Hepatocyte (in vitro differentiated cells): ENCODE data around the gene ZEB2. TPM values are rescaled to one million over a fixed set of nuclear protein-coding genes. Genes with fewer than 3 reads are reported as not detected.

Experiments
- DNase-seq: peaks from one replicate; pipeline ENCODE4 v3.0.0-alpha.2; 2016; ENCODE audit warnings: low spot score
- H2AFZ ChIP-seq: fragments of 200-600 bp; sonication (generic); 2 replicates; pipeline ENCODE4 v1.6.0; 2016; ENCODE audit warnings: antibody characterized with exemption, mild to moderate bottlenecking
- H3K27ac ChIP-seq: fragments of 200-600 bp; sonication (generic); 2 replicates; pipeline ENCODE4 v1.5.1; 2016; ENCODE audit warnings: mild to moderate bottlenecking
- H3K27me3 ChIP-seq: fragments of 200-600 bp; sonication (generic); 2 replicates; pipeline ENCODE4 v1.6.1; 2016
- H3K36me3 ChIP-seq: fragments of 200-600 bp; sonication (generic); replicated peaks from 2 replicates; pipeline ENCODE4 v1.5.1; 2016; ENCODE audit warnings: low read depth; ENCODE audit not compliant: insufficient read depth
- H3K4me1 ChIP-seq: fragments of 200-600 bp; sonication (generic); 2 replicates; pipeline ENCODE4 v1.5.1; 2016; ENCODE audit warnings: mild to moderate bottlenecking, moderate library complexity; ENCODE audit not compliant: insufficient read depth
- H3K4me2 ChIP-seq: fragments of 200-600 bp; sonication (generic); 2 replicates; pipeline ENCODE4 v1.6.0; 2016
- H3K4me3 ChIP-seq: fragments of 200-600 bp; sonication (generic); 2 replicates; pipeline ENCODE4 v1.5.1; 2016; ENCODE audit warnings: mild to moderate bottlenecking
- H3K79me2 ChIP-seq: fragments of 200-600 bp; sonication (generic); 2 replicates; pipeline ENCODE4 v1.6.0; 2017; ENCODE audit warnings: mild to moderate bottlenecking
- H3K9me2 ChIP-seq: fragments of 200-600 bp; sonication (generic); replicated peaks from 2 replicates; pipeline ENCODE4 v1.6.0; 2017; ENCODE audit warnings: mild to moderate bottlenecking; ENCODE audit not compliant: insufficient read depth
- H3K9me3 ChIP-seq: fragments of 200-600 bp; sonication (generic); 2 replicates; pipeline ENCODE4 v1.5.1; 2016; ENCODE audit warnings: low read depth, mild to moderate bottlenecking
- H4K20me1 ChIP-seq: fragments of 200-600 bp; sonication (generic); 2 replicates; pipeline ENCODE4 v1.6.0; 2016; ENCODE audit warnings: mild to moderate bottlenecking; ENCODE audit not compliant: insufficient read depth, poor library complexity, severe bottlenecking
- EZH2 ChIP-seq: fragments of 200-600 bp; sonication (generic); IDR thresholded peaks from 2 replicates; pipeline ENCODE4 v1.6.1; 2016; ENCODE audit warnings: antibody characterized with exemption, mild to moderate bottlenecking, borderline replicate concordance
- EZH2phosphoT487 ChIP-seq: fragments of 200-600 bp; sonication (generic); IDR thresholded peaks from one replicate; pipeline ENCODE4 v1.6.1; 2018; ENCODE audit warnings: antibody characterized with exemption, mild to moderate bottlenecking, low read depth, moderate library complexity; ENCODE audit not compliant: unreplicated experiment, severe bottlenecking
- WGBS: methylation state at CpG from one replicate; pipeline ENCODE4 v1.1.6; 2016; ENCODE audit warnings: low lambda C conversion rate; ENCODE audit errors: missing lambda C conversion rate; 5-methylcytosine and 5-hydroxymethylcytosine counted together
- polyA plus RNA-seq: library from polyadenylated mRNA; unstranded; fragments of >200 nt; fragmentation: Nextera tagmentation; extraction: Ambion mirVana; gene quantifications from 2 replicates; pipeline ENCODE4 v1.2.1, GENCODE V29; 2016
- total RNA-seq: library from RNA; depleted of rRNA; stranded (reverse); fragments of >200 nt; gene quantifications from 2 replicates; pipeline ENCODE4 v1.2.3, GENCODE V29; 2014
- TF ChIP-seq, protein P1 (sequence below): fragments of 200-600 bp; sonication (generic); IDR thresholded peaks from 2 replicates; pipeline ENCODE4 v1.5.1; 2016; ENCODE audit warnings: antibody characterized with exemption, mild to moderate bottlenecking; ENCODE audit not compliant: poor library complexity

ZEB2 gene
- total and polyA plus RNA-seq, 2 experiments from 2014 or later, result 17.8 to 35.5 TPM

DNA sequence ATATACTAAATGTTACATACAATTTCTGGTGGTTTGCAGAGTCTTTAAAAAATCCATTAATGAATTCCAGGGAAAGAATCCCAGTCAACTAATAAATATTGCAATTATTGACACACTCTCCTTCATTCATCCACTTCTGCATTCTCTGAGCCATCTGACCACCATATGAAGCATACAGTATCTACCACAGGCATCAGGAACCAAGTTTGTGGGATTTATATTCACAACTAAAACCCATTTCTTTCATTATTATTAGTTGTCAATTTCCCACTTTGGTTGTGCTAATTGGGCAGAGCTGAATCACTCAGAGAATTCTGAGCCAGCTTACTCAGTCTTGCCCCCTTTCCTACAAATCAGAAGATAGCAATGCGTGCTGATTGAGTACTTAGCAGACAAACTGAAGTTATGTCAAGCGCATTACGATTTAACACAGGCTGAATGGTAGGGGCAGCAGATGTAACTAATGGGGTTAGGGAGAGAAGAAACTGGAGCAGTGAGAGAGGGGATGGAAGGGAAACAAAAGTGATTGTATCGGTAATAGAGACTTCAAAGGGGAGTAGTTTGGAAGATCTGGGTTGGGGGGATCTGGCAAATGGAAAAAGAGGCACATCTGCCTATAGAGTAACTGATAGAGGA, 52.3 kb downstream of the ZEB2 start:
- Histone ChIP-seq H3K36me3 (no peaks in the 10 kb centered on the region), H3K79me2 (peaks cover 41% of the 10 kb centered on the region), H3K27ac (no peak overlapping the region), H3K4me3 (no peak overlapping the region), H3K4me1 (peaks cover 6% of the 10 kb centered on the region), H3K4me2 (no peak overlapping the region), H2AFZ (no peak overlapping the region), H3K9me3 (no peaks in the 10 kb centered on the region), H4K20me1 (peaks cover 19% of the 10 kb centered on the region), H3K27me3 (peaks cover 90% of the 10 kb centered on the region), H3K9me2 (no peaks in the 10 kb centered on the region)
- DNase-seq, result no peak
- 74% methylated on average over 4 of the region's 4 CpGs for WGBS
- TF ChIP-seq EZH2phosphoT487, result no peak
- TF ChIP-seq, protein P1, sequence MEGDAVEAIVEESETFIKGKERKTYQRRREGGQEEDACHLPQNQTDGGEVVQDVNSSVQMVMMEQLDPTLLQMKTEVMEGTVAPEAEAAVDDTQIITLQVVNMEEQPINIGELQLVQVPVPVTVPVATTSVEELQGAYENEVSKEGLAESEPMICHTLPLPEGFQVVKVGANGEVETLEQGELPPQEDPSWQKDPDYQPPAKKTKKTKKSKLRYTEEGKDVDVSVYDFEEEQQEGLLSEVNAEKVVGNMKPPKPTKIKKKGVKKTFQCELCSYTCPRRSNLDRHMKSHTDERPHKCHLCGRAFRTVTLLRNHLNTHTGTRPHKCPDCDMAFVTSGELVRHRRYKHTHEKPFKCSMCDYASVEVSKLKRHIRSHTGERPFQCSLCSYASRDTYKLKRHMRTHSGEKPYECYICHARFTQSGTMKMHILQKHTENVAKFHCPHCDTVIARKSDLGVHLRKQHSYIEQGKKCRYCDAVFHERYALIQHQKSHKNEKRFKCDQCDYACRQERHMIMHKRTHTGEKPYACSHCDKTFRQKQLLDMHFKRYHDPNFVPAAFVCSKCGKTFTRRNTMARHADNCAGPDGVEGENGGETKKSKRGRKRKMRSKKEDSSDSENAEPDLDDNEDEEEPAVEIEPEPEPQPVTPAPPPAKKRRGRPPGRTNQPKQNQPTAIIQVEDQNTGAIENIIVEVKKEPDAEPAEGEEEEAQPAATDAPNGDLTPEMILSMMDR, result no peak
- TF ChIP-seq EZH2, result no peak

DNA sequence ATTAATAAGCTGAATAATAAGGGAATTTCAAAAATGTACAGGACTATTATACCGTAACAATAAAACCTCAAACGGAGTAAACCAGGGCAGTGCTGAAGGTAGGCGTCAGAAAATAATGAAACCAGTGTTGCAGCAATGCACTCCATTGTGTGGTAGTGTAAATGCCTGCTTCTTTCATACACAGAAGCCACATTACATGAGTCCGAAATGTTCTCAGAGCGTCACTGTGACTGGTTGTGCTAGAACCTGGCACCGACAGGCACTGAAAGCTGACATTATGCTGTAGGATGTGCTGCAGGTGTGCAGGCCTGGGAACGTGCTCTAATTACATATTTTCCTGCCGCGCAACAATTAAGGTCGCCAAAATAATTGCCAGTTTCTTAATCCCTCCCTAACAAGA, 53.3 kb downstream of the ZEB2 start:
- Histone ChIP-seq H3K4me1 (peaks cover 6% of the 10 kb centered on the region), H3K9me3 (no peaks in the 10 kb centered on the region), H4K20me1 (peaks cover 19% of the 10 kb centered on the region), H3K79me2 (peaks cover 41% of the 10 kb centered on the region), H3K4me3 (no peak overlapping the region), H3K27me3 (peaks cover 91% of the 10 kb centered on the region), H3K27ac (no peak overlapping the region), H3K36me3 (no peaks in the 10 kb centered on the region), H2AFZ (no peak overlapping the region), H3K4me2 (no peak overlapping the region), H3K9me2 (no peaks in the 10 kb centered on the region)
- 89% methylated on average over 10 of the region's 10 CpGs for WGBS
- DNase-seq, result no peak
- TF ChIP-seq EZH2phosphoT487 (no peak), EZH2 (no peak)
- TF ChIP-seq, protein P1, result no peak

DNA sequence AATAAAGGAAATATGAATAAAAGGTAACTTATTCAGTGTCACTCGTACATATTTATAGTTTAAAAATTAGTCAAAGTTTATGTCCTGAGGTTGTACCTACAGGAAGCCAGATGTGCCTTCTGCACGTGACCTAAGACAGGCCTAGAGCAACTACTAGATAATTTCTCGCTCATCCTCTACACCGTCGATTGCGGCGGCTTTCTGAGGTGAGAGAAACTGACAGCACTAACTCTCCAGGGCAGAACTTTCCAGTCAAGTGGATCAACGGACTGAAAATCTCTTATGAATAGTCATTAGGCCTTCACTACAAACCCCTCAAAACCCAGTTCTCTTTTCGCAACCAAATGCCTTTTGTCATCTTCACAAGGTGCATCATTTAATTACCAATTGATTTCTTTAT, 54.2 kb downstream of the ZEB2 start:
- Histone ChIP-seq H3K9me2 (no peaks in the 10 kb centered on the region), H3K27ac (no peak overlapping the region), H4K20me1 (peaks cover 16% of the 10 kb centered on the region), H3K9me3 (no peaks in the 10 kb centered on the region), H3K4me2 (no peak overlapping the region), H3K79me2 (peaks cover 35% of the 10 kb centered on the region), H3K36me3 (no peaks in the 10 kb centered on the region), H3K4me3 (no peak overlapping the region), H2AFZ (no peak overlapping the region), H3K4me1 (peaks cover 6% of the 10 kb centered on the region), H3K27me3 (peaks cover 88% of the 10 kb centered on the region)
- no peak for DNase-seq
- 92% methylated on average over 9 of the region's 9 CpGs for WGBS
- no peak for TF ChIP-seq EZH2phosphoT487
- no peak for TF ChIP-seq EZH2
- TF ChIP-seq, protein P1, result no peak
